Measurements from ENCODE around the gene EPB41L1.

EPB41L1 gene

DNA sequence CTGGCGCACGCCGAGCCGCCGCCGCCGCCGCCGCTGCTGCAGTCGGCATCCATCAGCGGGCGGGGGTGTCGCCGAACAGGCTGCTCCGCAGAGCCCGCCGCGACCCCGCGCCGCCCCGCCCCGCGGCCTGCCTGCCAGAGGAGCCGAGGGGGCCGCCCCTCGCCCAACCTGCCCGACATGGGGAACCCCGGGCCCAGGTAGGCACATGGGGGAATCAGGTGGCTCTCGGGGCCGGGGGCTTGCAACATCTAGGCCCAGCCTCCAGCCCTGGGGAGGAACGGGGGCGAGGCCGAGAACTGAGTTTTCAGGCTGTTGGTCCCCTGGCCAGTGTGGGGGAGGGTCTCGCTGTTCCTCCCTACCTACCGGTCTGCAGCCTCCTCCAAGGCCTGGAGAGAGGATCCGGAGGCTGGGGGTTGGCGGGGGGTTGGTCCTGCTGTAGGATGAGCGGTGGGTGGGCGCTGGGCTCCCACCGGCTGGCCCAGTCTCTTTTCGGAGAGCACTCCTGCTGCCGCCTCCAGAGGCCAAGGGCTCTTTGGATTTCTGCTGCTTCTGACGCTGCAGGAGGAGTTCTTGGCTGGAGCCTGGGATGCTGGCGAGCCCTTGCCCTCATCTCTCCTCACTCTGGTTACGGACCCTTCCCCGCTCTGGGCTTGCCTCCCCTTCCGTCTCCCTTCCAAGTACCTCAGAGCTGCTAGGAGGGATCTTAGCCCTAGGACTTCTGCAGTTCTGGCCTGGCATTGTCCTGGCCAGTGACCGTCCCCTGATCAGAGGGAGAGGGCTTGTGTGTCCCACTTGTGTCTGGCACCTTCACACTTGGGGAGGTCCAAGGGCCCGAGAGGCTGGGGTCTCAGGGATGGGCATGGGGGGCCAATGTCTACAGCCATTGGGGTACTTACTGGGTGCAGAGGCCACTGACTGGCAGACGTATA is at the start of gene EPB41L1:
EPB41L1 (plus strand) TSS at position 41 of the 929 bp plus-strand sequence. CDS start 19,038 bp downstream, outside the sequence.
- DNase-seq: no peak

- DNase-seq: no peak
These were observed 49.7 kb upstream of the EPB41L1 start for GRCh38 chr20:36104856-36105255.

DNA sequence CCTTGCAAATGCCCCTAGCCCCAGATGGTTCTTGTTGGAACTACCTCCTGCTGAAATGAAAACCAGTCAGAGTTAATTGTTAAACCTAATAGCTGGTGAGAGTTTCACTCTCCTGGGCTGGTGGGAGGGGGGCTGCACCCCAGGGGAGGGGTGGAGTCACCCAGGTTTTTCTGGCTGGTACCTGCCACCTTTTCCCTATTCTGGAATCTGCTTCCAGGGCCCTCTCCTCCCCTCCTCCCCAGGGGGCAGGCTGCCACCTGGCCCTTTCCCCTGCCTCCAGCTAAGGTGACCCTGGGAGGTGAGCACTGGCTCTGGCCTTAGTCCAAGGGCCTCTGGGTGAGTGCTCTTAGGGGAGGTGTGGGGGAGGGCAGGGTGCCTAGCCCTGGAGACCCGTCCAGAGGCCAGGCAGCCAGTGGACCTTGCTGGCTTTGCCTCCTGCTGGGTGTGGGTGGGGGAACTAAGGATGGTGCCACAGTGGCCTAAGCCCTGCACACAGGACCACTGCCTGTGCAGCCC is 48.8 kb upstream of the EPB41L1 start:
- DNase-seq: no peak

- no peak for DNase-seq
These were observed 47.9 kb upstream of the EPB41L1 start for GRCh38 chr20:36106606-36107005.

GRCh38 chr20:36107881-36108280 is 46.7 kb upstream of the EPB41L1 start:
- DNase-seq: no peak

DNA sequence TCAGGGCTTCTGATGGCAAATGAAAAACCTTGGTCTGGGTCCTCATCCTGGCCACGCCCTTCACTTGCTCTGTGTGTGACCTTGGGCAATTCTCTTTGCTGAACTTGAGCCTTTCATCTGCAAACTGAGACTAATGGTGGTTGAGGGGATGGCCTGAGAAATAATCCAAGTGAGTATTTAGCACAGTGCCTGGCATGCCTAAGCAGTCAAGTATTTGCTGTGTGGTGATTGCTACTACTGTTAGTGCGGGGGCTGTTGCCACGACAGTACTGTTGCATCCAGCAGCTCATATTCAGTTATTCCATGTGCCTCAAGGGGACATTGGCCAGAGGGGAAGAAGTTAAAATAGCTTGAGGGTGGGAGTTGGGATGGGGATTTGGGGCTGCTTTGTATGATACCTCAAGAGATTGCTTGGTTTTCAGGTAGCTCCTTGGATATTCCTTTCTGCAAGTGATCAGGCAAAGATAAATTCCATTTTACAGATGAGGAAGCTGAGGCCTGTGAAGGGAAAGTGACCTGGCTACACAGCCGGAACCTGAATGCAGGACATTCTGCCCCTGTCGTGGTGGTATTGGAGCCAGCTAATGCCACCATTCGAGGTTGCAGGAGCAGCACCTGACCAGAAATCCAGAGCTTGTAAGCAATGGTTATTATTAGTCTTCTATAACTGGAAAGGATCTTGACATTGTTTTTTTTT is 45.1 kb upstream of the EPB41L1 start:
- DNase-seq: no peak

- no peak for DNase-seq
These were observed 43.5 kb upstream of the EPB41L1 start for GRCh38 chr20:36110994-36111393.

DNA sequence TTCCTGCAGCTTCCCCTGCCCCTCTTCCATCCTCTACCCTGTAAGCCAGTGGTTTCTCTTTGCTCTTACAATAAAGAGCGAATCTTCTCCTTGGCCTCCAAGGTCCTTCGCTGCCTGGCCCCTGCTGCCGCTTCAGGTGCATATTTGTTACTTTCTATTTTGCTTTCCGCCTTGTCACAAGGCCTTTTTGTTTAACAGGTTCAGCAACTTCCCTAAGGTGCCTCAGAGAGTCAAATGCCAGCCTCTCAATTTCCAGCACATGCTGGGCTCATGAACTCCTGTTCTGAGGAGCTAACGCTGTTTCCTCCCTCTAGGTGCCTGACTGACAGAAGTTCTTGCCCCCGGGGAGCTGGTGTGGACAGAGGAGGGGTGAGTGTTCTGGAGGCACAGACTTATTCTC is 42.4 kb upstream of the EPB41L1 start:
- no peak for DNase-seq

- no peak for DNase-seq
These were observed 41.5 kb upstream of the EPB41L1 start for GRCh38 chr20:36113036-36113435.

GRCh38 chr20:36113566-36114250 is 40.8 kb upstream of the EPB41L1 start:
- DNase-seq: no peak

GRCh38 chr20:36114707-36115106 is 39.8 kb upstream of the EPB41L1 start:
- no peak for DNase-seq

DNA sequence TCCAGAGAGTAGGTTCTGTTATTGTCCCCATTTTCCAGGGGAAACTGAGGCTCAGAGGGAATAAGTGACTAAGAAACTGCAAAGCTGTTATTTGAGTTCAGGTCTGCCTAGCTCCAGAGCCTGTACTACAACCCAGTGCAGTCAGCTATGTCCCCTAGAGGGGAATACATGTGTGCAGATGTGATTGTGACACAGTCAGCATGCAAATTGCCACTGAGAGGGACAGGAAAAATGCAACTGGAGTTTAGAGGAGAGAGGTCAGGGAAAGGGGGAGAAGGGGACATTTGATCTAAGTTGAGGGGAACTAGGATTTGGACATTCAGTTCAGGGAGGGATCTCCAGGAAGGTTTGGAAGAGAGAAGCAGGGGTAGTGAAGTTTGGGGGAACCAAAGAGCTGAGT is 38.6 kb upstream of the EPB41L1 start:
- DNase-seq: no peak

DNA sequence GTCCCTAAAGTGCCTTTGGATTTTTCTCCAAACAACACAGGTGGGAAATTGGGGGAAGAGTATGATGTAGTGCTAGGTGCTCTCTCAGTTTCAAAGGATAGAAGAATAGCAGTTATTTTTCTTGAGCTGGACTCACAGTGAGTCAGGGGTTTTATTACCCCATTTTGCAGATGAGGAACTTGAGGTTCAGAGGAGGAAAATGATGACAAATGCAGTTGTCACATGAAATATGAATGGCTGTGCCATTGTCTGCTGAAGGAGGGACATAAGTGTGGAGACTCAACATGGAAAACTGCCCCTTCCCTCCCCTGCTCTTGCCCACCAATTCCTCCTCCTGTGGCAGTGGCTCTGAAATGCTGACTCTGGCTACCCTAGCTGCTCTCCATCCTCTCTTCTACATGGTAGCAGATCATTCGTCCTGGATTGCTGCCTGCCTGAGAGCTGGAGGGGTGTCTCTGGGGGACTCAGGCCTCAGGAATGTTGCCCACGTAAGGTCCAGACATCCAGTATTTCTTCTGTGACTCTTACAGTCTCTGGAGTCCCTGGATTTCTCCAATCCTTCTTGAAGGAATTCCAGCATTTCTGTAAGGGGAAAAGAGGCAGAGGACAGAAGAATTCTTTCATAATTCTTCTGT is 37.6 kb upstream of the EPB41L1 start:
- DNase-seq: no peak

GRCh38 chr20:36117638-36118037 is 36.9 kb upstream of the EPB41L1 start:
- no peak for DNase-seq

GRCh38 chr20:36118371-36118770 is 36.2 kb upstream of the EPB41L1 start:
- no peak for DNase-seq

GRCh38 chr20:36119537-36119936 is 35.0 kb upstream of the EPB41L1 start:
- DNase-seq: no peak

- DNase-seq: no peak
These were observed 34.3 kb upstream of the EPB41L1 start for GRCh38 chr20:36120241-36120640.

GRCh38 chr20:36120991-36121390 is 33.5 kb upstream of the EPB41L1 start:
- DNase-seq: no peak

DNA sequence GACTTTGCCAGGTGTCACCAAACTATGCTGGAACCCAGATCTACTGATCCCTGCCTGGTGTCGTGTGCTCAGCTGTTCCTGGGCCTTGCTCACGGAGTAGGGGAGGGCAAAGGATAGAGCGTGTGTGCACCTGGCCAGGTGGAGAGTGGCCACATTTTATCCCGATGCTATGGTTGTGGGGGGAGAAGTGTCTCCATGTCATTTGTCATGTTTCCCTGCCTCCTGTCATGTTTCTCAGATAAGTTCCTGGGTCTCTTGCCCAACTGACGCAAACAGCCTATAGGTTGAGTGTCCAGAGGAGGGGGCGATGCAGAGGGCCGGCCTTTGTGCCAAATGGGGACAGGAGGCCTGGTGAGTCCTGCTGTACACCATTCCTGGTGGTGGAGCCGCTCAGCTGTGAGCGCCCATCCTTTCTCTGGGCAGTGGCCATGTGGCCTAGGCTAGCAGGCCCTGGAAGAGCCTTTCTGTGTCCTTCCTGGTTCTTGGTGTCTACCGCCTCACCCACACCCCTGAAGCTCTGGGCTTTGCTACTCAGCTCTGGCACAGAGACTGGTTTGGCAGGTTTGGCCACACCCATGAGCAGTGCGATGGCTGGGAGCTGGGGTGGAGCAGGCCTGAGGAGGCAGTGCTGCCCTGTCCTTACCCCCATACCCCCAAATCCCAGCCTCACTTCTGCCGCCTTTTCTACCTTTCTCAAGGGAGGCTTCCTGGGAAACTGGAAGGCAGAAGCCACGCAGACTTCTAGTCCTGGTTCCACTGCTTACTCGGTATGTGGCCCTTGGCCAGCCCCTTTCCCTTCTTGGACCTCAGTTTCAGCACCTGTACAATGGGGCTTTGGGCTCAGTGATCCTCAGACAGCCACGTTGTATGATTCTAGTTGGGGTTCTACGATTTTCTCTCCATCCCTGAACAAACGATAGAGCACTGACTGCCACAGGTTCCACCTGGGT is 32.3 kb upstream of the EPB41L1 start:
- no peak for DNase-seq

DNA sequence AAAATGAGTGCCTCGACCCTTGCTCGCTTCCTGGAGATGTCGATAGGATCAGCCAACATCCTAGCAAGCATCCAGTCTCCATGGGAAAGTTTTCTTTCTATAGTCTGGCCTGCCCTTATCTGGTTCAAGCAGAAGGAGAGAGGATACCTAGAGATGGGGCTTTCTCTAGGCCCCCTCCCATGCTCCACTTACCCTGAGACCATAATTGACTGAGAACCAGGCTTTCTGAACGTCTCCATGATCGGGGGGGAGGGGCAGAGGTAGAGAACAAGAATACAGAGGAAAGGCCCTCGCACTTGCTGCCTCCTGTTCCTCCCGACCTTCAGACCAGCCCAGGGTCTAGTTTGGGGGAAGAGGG is 31.6 kb upstream of the EPB41L1 start:
- DNase-seq: no peak

- no peak for DNase-seq
These were observed 29.4 kb upstream of the EPB41L1 start for GRCh38 chr20:36125097-36125496.
